Measurements from ENCODE around the gene LTBP1.

GRCh38 chr2:33059471-33060156 is 112.9 kb downstream of the LTBP1 start:
- no peak for TF ChIP-seq POLR2A (IDR thresholded peaks at IDR 0.05; ENCODE audit: low read depth, low read length)
- no peak for TF ChIP-seq POLR2AphosphoS5 (IDR thresholded peaks at IDR 0.05; ENCODE audit: low read depth, low read length)

Measured in GM12892 (cell line).